ENCODE results near the gene YPEL2. TPM values are rescaled to one million over a fixed set of nuclear protein-coding genes. Genes with fewer than 3 reads are reported as not detected.
A peak's percentile ranks its signal among the peaks of the same experiment; 100 is the strongest.

YPEL2 gene
- polyA plus RNA-seq, 2 of the 4 experiments (the other 2 are of a cell fraction) = 5.4 to 8.2 TPM

GRCh38 chr17:59365383-59365981 lies 34.0 kb downstream of the YPEL2 start:
- WGBS (ENCODE audit: missing lambda C conversion rate) = 75% methylated on average over 4 of the region's 4 CpGs
- Histone ChIP-seq H3K27ac (no peak overlapping the region), H3K4me3 (no peak overlapping the region), H3K9me3 (no peaks in the 10 kb centered on the region), H3K4me2 (no peak overlapping the region), H3K4me1 (peaks cover 47% of the 10 kb centered on the region)
- TF ChIP-seq, protein P1, sequence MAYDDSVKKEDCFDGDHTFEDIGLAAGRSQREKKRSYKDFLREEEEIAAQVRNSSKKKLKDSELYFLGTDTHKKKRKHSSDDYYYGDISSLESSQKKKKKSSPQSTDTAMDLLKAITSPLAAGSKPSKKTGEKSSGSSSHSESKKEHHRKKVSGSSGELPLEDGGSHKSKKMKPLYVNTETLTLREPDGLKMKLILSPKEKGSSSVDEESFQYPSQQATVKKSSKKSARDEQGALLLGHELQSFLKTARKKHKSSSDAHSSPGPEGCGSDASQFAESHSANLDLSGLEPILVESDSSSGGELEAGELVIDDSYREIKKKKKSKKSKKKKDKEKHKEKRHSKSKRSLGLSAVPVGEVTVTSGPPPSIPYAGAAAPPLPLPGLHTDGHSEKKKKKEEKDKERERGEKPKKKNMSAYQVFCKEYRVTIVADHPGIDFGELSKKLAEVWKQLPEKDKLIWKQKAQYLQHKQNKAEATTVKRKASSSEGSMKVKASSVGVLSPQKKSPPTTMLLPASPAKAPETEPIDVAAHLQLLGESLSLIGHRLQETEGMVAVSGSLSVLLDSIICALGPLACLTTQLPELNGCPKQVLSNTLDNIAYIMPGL (CRISPR knock-in tag; IDR thresholded peaks at IDR 0.05; ENCODE audit: borderline replicate concordance) = no peak
- no peak for TF ChIP-seq ATOH8 (CRISPR knock-in tag; IDR thresholded peaks at IDR 0.05; ENCODE audit: low read depth)
- TF ChIP-seq, protein P2, sequence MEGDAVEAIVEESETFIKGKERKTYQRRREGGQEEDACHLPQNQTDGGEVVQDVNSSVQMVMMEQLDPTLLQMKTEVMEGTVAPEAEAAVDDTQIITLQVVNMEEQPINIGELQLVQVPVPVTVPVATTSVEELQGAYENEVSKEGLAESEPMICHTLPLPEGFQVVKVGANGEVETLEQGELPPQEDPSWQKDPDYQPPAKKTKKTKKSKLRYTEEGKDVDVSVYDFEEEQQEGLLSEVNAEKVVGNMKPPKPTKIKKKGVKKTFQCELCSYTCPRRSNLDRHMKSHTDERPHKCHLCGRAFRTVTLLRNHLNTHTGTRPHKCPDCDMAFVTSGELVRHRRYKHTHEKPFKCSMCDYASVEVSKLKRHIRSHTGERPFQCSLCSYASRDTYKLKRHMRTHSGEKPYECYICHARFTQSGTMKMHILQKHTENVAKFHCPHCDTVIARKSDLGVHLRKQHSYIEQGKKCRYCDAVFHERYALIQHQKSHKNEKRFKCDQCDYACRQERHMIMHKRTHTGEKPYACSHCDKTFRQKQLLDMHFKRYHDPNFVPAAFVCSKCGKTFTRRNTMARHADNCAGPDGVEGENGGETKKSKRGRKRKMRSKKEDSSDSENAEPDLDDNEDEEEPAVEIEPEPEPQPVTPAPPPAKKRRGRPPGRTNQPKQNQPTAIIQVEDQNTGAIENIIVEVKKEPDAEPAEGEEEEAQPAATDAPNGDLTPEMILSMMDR (IDR thresholded peaks at IDR 0.05) = no peak
- TF ChIP-seq EHMT2 (IDR thresholded peaks at IDR 0.05; ENCODE audit: low read depth) = no peak
- no peak for TF ChIP-seq NR3C1 (IDR thresholded peaks at IDR 0.05)
- TF ChIP-seq JUNB (IDR thresholded peaks at IDR 0.05) = no peak
- TF ChIP-seq GATA3 (IDR thresholded peaks at IDR 0.05; ENCODE audit: borderline replicate concordance) = no peak
- no peak for TF ChIP-seq EHF (CRISPR knock-in tag; IDR thresholded peaks at IDR 0.05)
- TF ChIP-seq NFE2L2 (conservative IDR thresholded peaks at IDR 0.05; ENCODE audit: low read length) = no peak
- no peak for TF ChIP-seq CEBPB (IDR thresholded peaks at IDR 0.05)
- no peak for TF ChIP-seq RCOR1 (IDR thresholded peaks at IDR 0.05; ENCODE audit: low read depth, low read length)
- TF ChIP-seq RARB (CRISPR knock-in tag; IDR thresholded peaks at IDR 0.05) = no peak
- TF ChIP-seq TFCP2L1 (CRISPR knock-in tag; IDR thresholded peaks at IDR 0.05) = no peak
- no peak for TF ChIP-seq HDAC2 (IDR thresholded peaks at IDR 0.05)
- no peak for TF ChIP-seq HEYL (CRISPR knock-in tag; IDR thresholded peaks at IDR 0.05)
- ChIA-PET POLR2A (no interaction called here), CTCF (interaction anchor here (0.5 to 1.8 kb wide), 5 partner anchors 10 to 549 kb away, joined by 3 to 8 read pairs (median 4); no protein-coding TSS in a partner anchor)
- ATAC-seq = no peak
- FAIRE-seq = no peak
- DNase-seq (ENCODE audit: low read depth in 1 of 2, low spot score in 1 of 2) = no peak

GRCh38 chr17:59366040-59366757 lies 34.7 kb downstream of the YPEL2 start:
- Histone ChIP-seq H3K9me3 (no peaks in the 10 kb centered on the region), H3K27ac (no peak overlapping the region), H3K4me3 (no peak overlapping the region), H3K4me1 (peaks cover 44% of the 10 kb centered on the region), H3K4me2 (peak overlapping the region; percentile 21; the same call in 2 of the 3 replicates)
- ATAC-seq (no peak; a peak in 1 of 6 replicates), FAIRE-seq (no peak), DNase-seq (ENCODE audit: low read depth in 1 of 2, low spot score in 1 of 2) (no peak)
- ChIA-PET POLR2A (no interaction called here), CTCF (interaction anchor here (0.5 to 1.8 kb wide), 5 partner anchors 10 to 548 kb away, joined by 3 to 8 read pairs (median 4); no protein-coding TSS in a partner anchor)
- TF ChIP-seq BCL3 (IDR thresholded peaks at IDR 0.05) = no peak
- TF ChIP-seq SMC3 (IDR thresholded peaks at IDR 0.05) = no peak
- no peak for TF ChIP-seq MAFK (IDR thresholded peaks at IDR 0.05; ENCODE audit: partially characterized antibody)
- no peak for TF ChIP-seq FOSL2 (IDR thresholded peaks at IDR 0.05)
- no peak for TF ChIP-seq FOSL2 (CRISPR knock-in tag; IDR thresholded peaks at IDR 0.05)
- no peak for TF ChIP-seq POLR2A (IDR thresholded peaks at IDR 0.05; ENCODE audit: low read length)
- no peak for TF ChIP-seq PBX3 (IDR thresholded peaks at IDR 0.05)
- no peak for TF ChIP-seq HDAC2 (IDR thresholded peaks at IDR 0.05)
- 77% methylated on average over 10 of the region's 10 CpGs for WGBS (ENCODE audit: missing lambda C conversion rate)

Measured in A549 (cell line).